ENCODE results near the gene RAB40B. TPM values are rescaled to one million over a fixed set of nuclear protein-coding genes. Genes with fewer than 3 reads are reported as not detected.

The RAB40B gene
- total and polyA plus RNA-seq, 2 of the 13 experiments (the other 11 are each of a cell fraction or from before 2014, with no cell fraction given): 6.2 to 6.5 TPM

- peak; percentile 99 for TF ChIP-seq GLI4 (CRISPR knock-in tag; IDR thresholded peaks at IDR 0.05; ENCODE audit: borderline replicate concordance)
- no peak for TF ChIP-seq SIX1 (CRISPR knock-in tag; IDR thresholded peaks at IDR 0.05; ENCODE audit: borderline replicate concordance)
- no peak for TF ChIP-seq CHD2 (IDR thresholded peaks at IDR 0.05; ENCODE audit: low read depth, low read length)
- TF ChIP-seq, protein P1, sequence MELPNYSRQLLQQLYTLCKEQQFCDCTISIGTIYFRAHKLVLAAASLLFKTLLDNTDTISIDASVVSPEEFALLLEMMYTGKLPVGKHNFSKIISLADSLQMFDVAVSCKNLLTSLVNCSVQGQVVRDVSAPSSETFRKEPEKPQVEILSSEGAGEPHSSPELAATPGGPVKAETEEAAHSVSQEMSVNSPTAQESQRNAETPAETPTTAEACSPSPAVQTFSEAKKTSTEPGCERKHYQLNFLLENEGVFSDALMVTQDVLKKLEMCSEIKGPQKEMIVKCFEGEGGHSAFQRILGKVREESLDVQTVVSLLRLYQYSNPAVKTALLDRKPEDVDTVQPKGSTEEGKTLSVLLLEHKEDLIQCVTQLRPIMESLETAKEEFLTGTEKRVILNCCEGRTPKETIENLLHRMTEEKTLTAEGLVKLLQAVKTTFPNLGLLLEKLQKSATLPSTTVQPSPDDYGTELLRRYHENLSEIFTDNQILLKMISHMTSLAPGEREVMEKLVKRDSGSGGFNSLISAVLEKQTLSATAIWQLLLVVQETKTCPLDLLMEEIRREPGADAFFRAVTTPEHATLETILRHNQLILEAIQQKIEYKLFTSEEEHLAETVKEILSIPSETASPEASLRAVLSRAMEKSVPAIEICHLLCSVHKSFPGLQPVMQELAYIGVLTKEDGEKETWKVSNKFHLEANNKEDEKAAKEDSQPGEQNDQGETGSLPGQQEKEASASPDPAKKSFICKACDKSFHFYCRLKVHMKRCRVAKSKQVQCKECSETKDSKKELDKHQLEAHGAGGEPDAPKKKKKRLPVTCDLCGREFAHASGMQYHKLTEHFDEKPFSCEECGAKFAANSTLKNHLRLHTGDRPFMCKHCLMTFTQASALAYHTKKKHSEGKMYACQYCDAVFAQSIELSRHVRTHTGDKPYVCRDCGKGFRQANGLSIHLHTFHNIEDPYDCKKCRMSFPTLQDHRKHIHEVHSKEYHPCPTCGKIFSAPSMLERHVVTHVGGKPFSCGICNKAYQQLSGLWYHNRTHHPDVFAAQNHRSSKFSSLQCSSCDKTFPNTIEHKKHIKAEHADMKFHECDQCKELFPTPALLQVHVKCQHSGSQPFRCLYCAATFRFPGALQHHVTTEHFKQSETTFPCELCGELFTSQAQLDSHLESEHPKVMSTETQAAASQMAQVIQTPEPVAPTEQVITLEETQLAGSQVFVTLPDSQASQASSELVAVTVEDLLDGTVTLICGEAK (IDR thresholded peaks at IDR 0.05): no peak
- TF ChIP-seq, protein P1 (CRISPR knock-in tag; IDR thresholded peaks at IDR 0.05): peak; percentile 97
- TF ChIP-seq ZNF790 (CRISPR knock-in tag; IDR thresholded peaks at IDR 0.05; ENCODE audit: borderline replicate concordance): peak; percentile 92; the same call in 1 of the 2 replicates
- TF ChIP-seq ZNF557 (CRISPR knock-in tag; IDR thresholded peaks at IDR 0.05): peak; percentile 99
- no peak for TF ChIP-seq RBM22 (optimal IDR thresholded peaks at IDR 0.05; ENCODE audit: low read length)
- TF ChIP-seq PHF5A (CRISPR knock-in tag; IDR thresholded peaks at IDR 0.05; ENCODE audit: low read depth, unreplicated experiment): peak; percentile 99
- TF ChIP-seq ZNF558 (CRISPR knock-in tag; IDR thresholded peaks at IDR 0.05; ENCODE audit: borderline replicate concordance): peak; percentile 98
- TF ChIP-seq, protein P2, sequence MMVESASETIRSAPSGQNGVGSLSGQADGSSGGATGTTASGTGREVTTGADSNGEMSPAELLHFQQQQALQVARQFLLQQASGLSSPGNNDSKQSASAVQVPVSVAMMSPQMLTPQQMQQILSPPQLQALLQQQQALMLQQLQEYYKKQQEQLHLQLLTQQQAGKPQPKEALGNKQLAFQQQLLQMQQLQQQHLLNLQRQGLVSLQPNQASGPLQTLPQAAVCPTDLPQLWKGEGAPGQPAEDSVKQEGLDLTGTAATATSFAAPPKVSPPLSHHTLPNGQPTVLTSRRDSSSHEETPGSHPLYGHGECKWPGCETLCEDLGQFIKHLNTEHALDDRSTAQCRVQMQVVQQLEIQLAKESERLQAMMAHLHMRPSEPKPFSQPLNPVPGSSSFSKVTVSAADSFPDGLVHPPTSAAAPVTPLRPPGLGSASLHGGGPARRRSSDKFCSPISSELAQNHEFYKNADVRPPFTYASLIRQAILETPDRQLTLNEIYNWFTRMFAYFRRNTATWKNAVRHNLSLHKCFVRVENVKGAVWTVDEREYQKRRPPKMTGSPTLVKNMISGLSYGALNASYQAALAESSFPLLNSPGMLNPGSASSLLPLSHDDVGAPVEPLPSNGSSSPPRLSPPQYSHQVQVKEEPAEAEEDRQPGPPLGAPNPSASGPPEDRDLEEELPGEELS (CRISPR knock-in tag; IDR thresholded peaks at IDR 0.05): peak; percentile 90
- peak; percentile 93 for TF ChIP-seq NAIF1 (CRISPR knock-in tag; IDR thresholded peaks at IDR 0.05; ENCODE audit: borderline replicate concordance)
- TF ChIP-seq ZNF878 (CRISPR knock-in tag; IDR thresholded peaks at IDR 0.05): peak; percentile 100
- no peak; the same call in 1 of the 2 replicates for TF ChIP-seq FOXM1 (CRISPR knock-in tag; IDR thresholded peaks at IDR 0.05)
- TF ChIP-seq CCAR2 (optimal IDR thresholded peaks at IDR 0.05; ENCODE audit: low read depth, low read length): peak; percentile 45
- no peak for TF ChIP-seq KAT2B (IDR thresholded peaks at IDR 0.05; ENCODE audit: borderline replicate concordance, low read depth, low read length)
- TF ChIP-seq ZNF34 (CRISPR knock-in tag; IDR thresholded peaks at IDR 0.05; ENCODE audit: borderline replicate concordance): peak; percentile 100
Measured at GRCh38 chr17:82737967-82738877, 39.7 kb upstream of the RAB40B start (continued).
